SK-N-SH (cell line): Measurements from ENCODE around the gene STIM1.

ENCODE experiments used
- CTCF ChIP-seq: fragments of 200-600 bp; sonication (generic); IDR thresholded peaks from 2 replicates; pipeline ENCODE4 v1.6.1; 2017; ENCODE audit warnings: antibody characterized with exemption, mild to moderate bottlenecking, moderate library complexity
- ELF1 ChIP-seq: IDR thresholded peaks from 2 replicates; pipeline ENCODE4 v1.4.0; 2012
- EP300 ChIP-seq, 2 experiments: IDR thresholded peaks; 2 replicates each; pipeline versions ENCODE4 v1.4.0 to v1.6.1; 2012; ENCODE audit warnings: borderline replicate concordance in 1 of 2, low read depth in 1 of 2, low read length in 1 of 2
- FOSL2 ChIP-seq: IDR thresholded peaks from 2 replicates; pipeline ENCODE4 v1.4.0; 2012; ENCODE audit warnings: low read depth, mild to moderate bottlenecking, moderate library complexity, borderline replicate concordance
- MEF2A ChIP-seq: IDR thresholded peaks from 2 replicates; pipeline ENCODE4 v1.4.0; 2012; ENCODE audit warnings: low read depth, borderline replicate concordance
- MXI1 ChIP-seq: IDR thresholded peaks from 2 replicates; pipeline ENCODE4 v1.6.1; 2012; ENCODE audit warnings: mild to moderate bottlenecking, low read depth, low read length, improper control_type of control experiment
- POLR2AphosphoS5 ChIP-seq: IDR thresholded peaks from 2 replicates; pipeline ENCODE4 v1.6.1; 2012; ENCODE audit warnings: low read depth, low read length
- SIN3A ChIP-seq: IDR thresholded peaks from 2 replicates; pipeline ENCODE4 v1.6.1; 2012; ENCODE audit warnings: low read depth, mild to moderate bottlenecking, low read length, moderate library complexity, borderline replicate concordance
- SMC3 ChIP-seq: IDR thresholded peaks from 2 replicates; pipeline ENCODE4 v1.6.1; 2012; ENCODE audit warnings: low read depth, low read length, improper control_type of control experiment
- ZBTB33 ChIP-seq: IDR thresholded peaks from 2 replicates; pipeline ENCODE4 v1.4.0; 2012; ENCODE audit warnings: low read depth, borderline replicate concordance

DNA sequence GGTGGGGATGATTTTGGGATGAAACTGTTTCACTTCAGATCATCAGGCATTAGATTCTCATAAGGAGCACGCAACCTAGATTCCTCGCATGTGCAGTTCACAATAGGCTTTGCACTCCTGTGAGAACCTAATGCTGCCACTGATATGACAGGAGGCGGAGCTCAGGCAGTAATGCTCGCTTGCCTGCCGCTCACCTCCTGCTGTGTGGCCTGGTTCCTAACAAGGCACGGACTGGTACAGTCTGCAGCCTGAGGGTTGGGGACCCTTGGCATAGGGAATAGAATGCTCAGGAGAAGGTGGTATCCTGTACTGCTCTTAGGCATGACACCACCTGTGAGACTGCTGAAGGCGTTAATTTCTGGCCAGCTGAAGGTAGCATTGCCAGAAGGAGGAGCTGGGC lies 47.0 kb downstream of the STIM1 start:
- no peak for TF ChIP-seq SIN3A
- no peak for TF ChIP-seq ELF1
- TF ChIP-seq SMC3: no peak
- TF ChIP-seq MEF2A: no peak
- no peak for TF ChIP-seq CTCF
- no peak for TF ChIP-seq EP300 (IDR thresholded peaks at IDR 0.05; ENCODE audit: borderline replicate concordance in 1 of 2, low read depth in 1 of 2, low read length in 1 of 2)
- TF ChIP-seq MXI1: no peak
- TF ChIP-seq FOSL2: no peak
- TF ChIP-seq POLR2AphosphoS5: no peak
- TF ChIP-seq ZBTB33: no peak
